Measurements from ENCODE around the gene NAPA.

NAPA gene

DNA sequence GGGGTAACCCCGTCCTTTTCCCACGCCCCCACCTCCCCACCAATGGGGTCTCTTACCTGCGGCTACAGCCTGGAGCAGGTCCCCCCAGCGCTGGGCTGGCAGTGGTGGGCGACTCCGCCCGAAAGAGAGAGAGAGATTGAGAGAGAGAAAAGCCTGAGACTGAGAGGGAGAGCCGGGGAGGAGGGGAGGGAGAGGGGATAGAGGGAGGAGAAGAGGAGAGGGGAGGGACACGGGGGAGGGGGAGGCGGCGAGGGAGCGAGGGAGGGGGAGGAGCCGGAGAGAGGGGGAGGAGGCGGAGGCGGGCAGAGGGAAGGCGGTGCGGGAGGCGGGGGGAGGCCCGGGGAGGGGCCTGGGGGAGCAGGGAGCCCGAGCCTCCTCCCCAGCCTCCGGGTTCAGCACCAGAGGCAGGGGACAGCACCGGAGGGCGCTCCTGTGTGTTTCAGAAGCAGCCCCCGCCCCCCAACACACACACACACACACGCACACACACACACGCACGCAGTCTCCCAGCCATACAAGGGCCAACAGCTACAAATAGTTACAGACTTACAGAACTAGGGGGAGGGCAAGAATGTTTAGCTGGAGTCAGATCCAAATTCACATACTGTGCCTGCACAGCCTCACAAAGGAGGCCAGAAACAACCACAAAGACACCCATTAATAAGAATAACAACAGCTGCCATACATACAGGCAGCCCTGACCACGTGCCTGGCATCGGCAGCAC, 43.0 kb downstream of the NAPA start, which contains the start of gene SLC8A2:
SLC8A2 (minus strand) TSS at position 161 of the 725 bp plus-strand sequence. CDS start 5,490 bp downstream, outside the sequence.
- peak in 1 of 2 donors; percentile 40 for DNase-seq
- Histone ChIP-seq H2AFZ (ENCODE audit: insufficient read depth, low read length, poor library complexity) (no peak within 1 kb of the TSS), H2BK5ac (ENCODE audit: low read depth, low read length, poor library complexity) (no peak within 1 kb of the TSS), H3K14ac (ENCODE audit: low read length) (no peak within 1 kb of the TSS), H4K12ac (ENCODE audit: low read depth, low read length) (no peak within 1 kb of the TSS), H3K36me3 (ENCODE audit: control insufficient read depth in 1 of 2, insufficient read depth in 2 of 2, low read length in 2 of 2) (no peaks in the 10 kb centered on the region), H2BK120ac (ENCODE audit: insufficient read depth, low read length, poor library complexity) (no peak within 1 kb of the TSS), H3K9me3 (ENCODE audit: insufficient read depth, low read depth, low read length) (peaks cover 1% of the 10 kb centered on the region), H3K4ac (ENCODE audit: low read depth, low read length) (no peak within 1 kb of the TSS), H4K8ac (ENCODE audit: low read depth, low read length) (no peak within 1 kb of the TSS), H3K4me3 (ENCODE audit: low read depth, low read length) (no peak within 1 kb of the TSS), H3K27ac (ENCODE audit: low read depth, low read length) (no peak within 1 kb of the TSS), H3K79me1 (ENCODE audit: low read length) (no peaks in the 10 kb centered on the region), H3K9ac (ENCODE audit: low read length) (no peak within 1 kb of the TSS), H3K27me3 (ENCODE audit: insufficient read depth, low read length) (peaks cover 7% of the 10 kb centered on the region), H2BK12ac (ENCODE audit: low read length) (no peak within 1 kb of the TSS), H3K18ac (ENCODE audit: low read length) (no peak within 1 kb of the TSS), H3K4me1 (ENCODE audit: control insufficient read depth in 1 of 2, insufficient read depth in 2 of 2, low read length in 2 of 2) (peaks cover 0 to 5% of the 10 kb centered on the region in 2 experiments), H3K23ac (ENCODE audit: low read length) (no peak within 1 kb of the TSS), H3K4me2 (ENCODE audit: low read length) (peak within 1 kb of the TSS; percentile 36), H4K91ac (ENCODE audit: low read depth, low read length) (no peak within 1 kb of the TSS), H3K79me2 (ENCODE audit: control insufficient read depth, insufficient read depth, low read length, poor library complexity) (no peaks in the 10 kb centered on the region), H2AK5ac (ENCODE audit: low read length) (no peak within 1 kb of the TSS)
- no CpG with 5 or more reads among the region's 29 CpGs for WGBS (ENCODE audit: extremely low coverage, insufficient coverage, insufficient read length)

DNA sequence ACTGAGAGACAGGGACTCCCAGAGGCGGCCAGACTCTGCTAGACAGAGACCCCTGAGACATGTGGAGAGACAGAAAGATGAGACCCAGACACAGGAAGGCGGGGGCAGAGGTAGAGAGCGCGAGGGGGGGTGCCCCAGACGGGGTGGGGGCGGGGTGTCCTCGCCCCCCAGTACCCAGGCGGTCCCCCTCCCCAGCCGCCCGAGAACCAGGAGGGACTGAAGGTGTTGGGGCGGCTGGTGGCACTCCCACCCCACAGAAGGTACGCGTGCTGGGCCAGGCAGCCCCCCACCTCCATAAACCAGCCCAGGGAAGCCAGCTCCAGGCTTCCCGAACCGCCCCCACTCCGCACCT, 43.5 kb downstream of the NAPA start:
- no peak overlapping the region for H3K4ac ChIP-seq (ENCODE audit: low read depth, low read length)
- H4K8ac ChIP-seq (ENCODE audit: low read depth, low read length) = no peak overlapping the region
- H3K4me1 ChIP-seq (ENCODE audit: control insufficient read depth in 1 of 2, insufficient read depth in 2 of 2, low read length in 2 of 2) = peaks cover 0 to 5% of the 10 kb centered on the region in 2 experiments
- peaks cover 1% of the 10 kb centered on the region for H3K9me3 ChIP-seq (ENCODE audit: insufficient read depth, low read depth, low read length)
- H3K79me2 ChIP-seq (ENCODE audit: control insufficient read depth, insufficient read depth, low read length, poor library complexity) = no peaks in the 10 kb centered on the region
- H2BK120ac ChIP-seq (ENCODE audit: insufficient read depth, low read length, poor library complexity) = no peak overlapping the region
- no peak overlapping the region for H2AFZ ChIP-seq (ENCODE audit: insufficient read depth, low read length, poor library complexity)
- H3K4me3 ChIP-seq (ENCODE audit: low read depth, low read length) = no peak overlapping the region
- no peaks in the 10 kb centered on the region for H3K79me1 ChIP-seq (ENCODE audit: low read length)
- no peak overlapping the region for H3K9ac ChIP-seq (ENCODE audit: low read length)
- no peak overlapping the region for H3K23ac ChIP-seq (ENCODE audit: low read length)
- no peak overlapping the region for H3K27ac ChIP-seq (ENCODE audit: low read depth, low read length)
- no peaks in the 10 kb centered on the region for H3K36me3 ChIP-seq (ENCODE audit: control insufficient read depth in 1 of 2, insufficient read depth in 2 of 2, low read length in 2 of 2)
- H2BK12ac ChIP-seq (ENCODE audit: low read length) = no peak overlapping the region
- no peak overlapping the region for H2BK5ac ChIP-seq (ENCODE audit: low read depth, low read length, poor library complexity)
- WGBS (ENCODE audit: extremely low coverage, insufficient coverage, insufficient read length) = no CpG with 5 or more reads among the region's 16 CpGs
- no peak overlapping the region for H3K14ac ChIP-seq (ENCODE audit: low read length)
- peaks cover 7% of the 10 kb centered on the region for H3K27me3 ChIP-seq (ENCODE audit: insufficient read depth, low read length)
- peak overlapping the region; percentile 35 for H3K4me2 ChIP-seq (ENCODE audit: low read length)
- no peak overlapping the region for H3K18ac ChIP-seq (ENCODE audit: low read length)
- H4K91ac ChIP-seq (ENCODE audit: low read depth, low read length) = no peak overlapping the region
- no peak overlapping the region for H4K12ac ChIP-seq (ENCODE audit: low read depth, low read length)
- H2AK5ac ChIP-seq (ENCODE audit: low read length) = no peak overlapping the region
- no peak for DNase-seq

GRCh38 chr19:47470447-47471195, 44.2 kb downstream of the NAPA start:
- Histone ChIP-seq H3K14ac (ENCODE audit: low read length) (no peak overlapping the region), H2BK5ac (ENCODE audit: low read depth, low read length, poor library complexity) (no peak overlapping the region), H3K27ac (ENCODE audit: low read depth, low read length) (no peak overlapping the region), H3K9ac (ENCODE audit: low read length) (no peak overlapping the region), H4K8ac (ENCODE audit: low read depth, low read length) (no peak overlapping the region), H3K4me3 (ENCODE audit: low read depth, low read length) (no peak overlapping the region), H3K18ac (ENCODE audit: low read length) (no peak overlapping the region), H3K79me1 (ENCODE audit: low read length) (no peaks in the 10 kb centered on the region), H3K9me3 (ENCODE audit: insufficient read depth, low read depth, low read length) (peaks cover 1% of the 10 kb centered on the region), H4K12ac (ENCODE audit: low read depth, low read length) (no peak overlapping the region), H2AFZ (ENCODE audit: insufficient read depth, low read length, poor library complexity) (no peak overlapping the region), H3K79me2 (ENCODE audit: control insufficient read depth, insufficient read depth, low read length, poor library complexity) (no peaks in the 10 kb centered on the region), H2AK5ac (ENCODE audit: low read length) (no peak overlapping the region), H2BK12ac (ENCODE audit: low read length) (no peak overlapping the region), H3K4ac (ENCODE audit: low read depth, low read length) (no peak overlapping the region), H4K91ac (ENCODE audit: low read depth, low read length) (no peak overlapping the region), H2BK120ac (ENCODE audit: insufficient read depth, low read length, poor library complexity) (no peak overlapping the region), H3K23ac (ENCODE audit: low read length) (no peak overlapping the region), H3K36me3 (ENCODE audit: control insufficient read depth in 1 of 2, insufficient read depth in 2 of 2, low read length in 2 of 2) (no peaks in the 10 kb centered on the region), H3K4me2 (ENCODE audit: low read length) (no peak overlapping the region), H3K27me3 (ENCODE audit: insufficient read depth, low read length) (peaks cover 7% of the 10 kb centered on the region), H3K4me1 (ENCODE audit: control insufficient read depth in 1 of 2, insufficient read depth in 2 of 2, low read length in 2 of 2) (peaks cover 0 to 5% of the 10 kb centered on the region in 2 experiments)
- no CpG with 5 or more reads among the region's 13 CpGs for WGBS (ENCODE audit: extremely low coverage, insufficient coverage, insufficient read length)
- no peak for DNase-seq

DNA sequence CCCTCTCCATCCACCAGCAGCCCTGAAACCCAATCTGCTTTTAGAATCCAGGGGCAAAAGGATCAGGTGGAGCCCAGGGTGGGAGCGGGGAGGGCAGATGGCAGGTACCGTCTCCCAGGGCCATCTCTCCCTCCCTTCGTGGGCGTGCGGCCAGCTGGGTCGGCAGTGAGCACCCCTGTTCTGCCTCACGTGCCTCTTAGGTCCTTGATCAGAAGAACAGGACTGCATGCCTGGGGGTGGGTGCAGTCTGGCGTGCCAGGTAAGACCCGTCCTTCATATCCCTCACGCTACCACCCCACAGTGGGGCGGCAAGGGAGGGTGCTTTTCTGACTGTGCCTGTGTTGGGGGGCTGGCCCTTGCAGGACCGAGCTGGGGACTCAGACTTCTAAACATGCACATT, 45.1 kb downstream of the NAPA start:
- Histone ChIP-seq H4K8ac (ENCODE audit: low read depth, low read length) (no peak overlapping the region), H3K36me3 (ENCODE audit: control insufficient read depth in 1 of 2, insufficient read depth in 2 of 2, low read length in 2 of 2) (no peaks in the 10 kb centered on the region), H3K18ac (ENCODE audit: low read length) (no peak overlapping the region), H3K4ac (ENCODE audit: low read depth, low read length) (no peak overlapping the region), H2AFZ (ENCODE audit: insufficient read depth, low read length, poor library complexity) (no peak overlapping the region), H3K4me3 (ENCODE audit: low read depth, low read length) (no peak overlapping the region), H3K79me2 (ENCODE audit: control insufficient read depth, insufficient read depth, low read length, poor library complexity) (no peaks in the 10 kb centered on the region), H3K9me3 (ENCODE audit: insufficient read depth, low read depth, low read length) (peaks cover 1% of the 10 kb centered on the region), H3K14ac (ENCODE audit: low read length) (no peak overlapping the region), H3K4me1 (ENCODE audit: control insufficient read depth in 1 of 2, insufficient read depth in 2 of 2, low read length in 2 of 2) (peaks cover 0 to 5% of the 10 kb centered on the region in 2 experiments), H2BK12ac (ENCODE audit: low read length) (no peak overlapping the region), H3K27ac (ENCODE audit: low read depth, low read length) (no peak overlapping the region), H3K79me1 (ENCODE audit: low read length) (no peaks in the 10 kb centered on the region), H3K27me3 (ENCODE audit: insufficient read depth, low read length) (peaks cover 7% of the 10 kb centered on the region), H2BK5ac (ENCODE audit: low read depth, low read length, poor library complexity) (no peak overlapping the region), H3K23ac (ENCODE audit: low read length) (no peak overlapping the region), H3K4me2 (ENCODE audit: low read length) (no peak overlapping the region), H4K12ac (ENCODE audit: low read depth, low read length) (no peak overlapping the region), H2BK120ac (ENCODE audit: insufficient read depth, low read length, poor library complexity) (no peak overlapping the region), H4K91ac (ENCODE audit: low read depth, low read length) (no peak overlapping the region), H3K9ac (ENCODE audit: low read length) (no peak overlapping the region), H2AK5ac (ENCODE audit: low read length) (no peak overlapping the region)
- no CpG with 5 or more reads among the region's 12 CpGs for WGBS (ENCODE audit: extremely low coverage, insufficient coverage, insufficient read length)
- DNase-seq = no peak
